ENCODE results near the gene CCL21. TPM values are rescaled to one million over a fixed set of nuclear protein-coding genes. Genes with fewer than 3 reads are reported as not detected.

The CCL21 gene
- total RNA-seq, 1 experiment from 2014 or later, result not detected

GRCh38 chr9:34715639-34716215 lies 5.8 kb upstream of the CCL21 start:
- DNase-seq (ENCODE audit: low read depth, low spot score), result no peak
- in situ Hi-C loops (cut with HindIII; ENCODE audit: low pct_unique_long_range_greater_than_20kb, low sequenced_read_pairs), result no loop called here

DNA sequence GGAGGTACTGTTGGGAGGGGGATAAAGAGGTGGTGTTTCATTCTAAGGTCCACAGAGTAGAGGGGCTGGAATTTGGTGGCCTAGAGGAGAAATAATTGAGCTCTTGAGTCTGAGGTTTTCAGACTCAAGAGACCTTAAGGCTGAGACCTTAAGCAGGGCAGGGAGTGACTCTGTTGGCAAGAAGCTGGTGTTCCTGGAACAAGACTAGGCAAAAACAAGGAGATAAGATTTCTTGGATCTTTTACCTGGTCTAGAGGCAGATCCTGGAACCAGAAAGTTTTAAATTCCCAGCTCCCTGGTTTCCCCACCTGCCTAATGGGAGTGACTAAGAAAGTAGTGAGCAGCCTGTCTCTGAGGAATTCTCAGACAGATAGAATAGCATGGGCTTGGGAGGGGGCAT lies 4.1 kb upstream of the CCL21 start:
- in situ Hi-C loops (cut with HindIII; ENCODE audit: low pct_unique_long_range_greater_than_20kb, low sequenced_read_pairs), result no loop called here
- no peak for DNase-seq (ENCODE audit: low read depth, low spot score)

GRCh38 chr9:34712140-34712539 lies 2.2 kb upstream of the CCL21 start:
- in situ Hi-C loops (cut with HindIII; ENCODE audit: low pct_unique_long_range_greater_than_20kb, low sequenced_read_pairs), result no loop called here
- DNase-seq (ENCODE audit: low read depth, low spot score), result no peak

DNA sequence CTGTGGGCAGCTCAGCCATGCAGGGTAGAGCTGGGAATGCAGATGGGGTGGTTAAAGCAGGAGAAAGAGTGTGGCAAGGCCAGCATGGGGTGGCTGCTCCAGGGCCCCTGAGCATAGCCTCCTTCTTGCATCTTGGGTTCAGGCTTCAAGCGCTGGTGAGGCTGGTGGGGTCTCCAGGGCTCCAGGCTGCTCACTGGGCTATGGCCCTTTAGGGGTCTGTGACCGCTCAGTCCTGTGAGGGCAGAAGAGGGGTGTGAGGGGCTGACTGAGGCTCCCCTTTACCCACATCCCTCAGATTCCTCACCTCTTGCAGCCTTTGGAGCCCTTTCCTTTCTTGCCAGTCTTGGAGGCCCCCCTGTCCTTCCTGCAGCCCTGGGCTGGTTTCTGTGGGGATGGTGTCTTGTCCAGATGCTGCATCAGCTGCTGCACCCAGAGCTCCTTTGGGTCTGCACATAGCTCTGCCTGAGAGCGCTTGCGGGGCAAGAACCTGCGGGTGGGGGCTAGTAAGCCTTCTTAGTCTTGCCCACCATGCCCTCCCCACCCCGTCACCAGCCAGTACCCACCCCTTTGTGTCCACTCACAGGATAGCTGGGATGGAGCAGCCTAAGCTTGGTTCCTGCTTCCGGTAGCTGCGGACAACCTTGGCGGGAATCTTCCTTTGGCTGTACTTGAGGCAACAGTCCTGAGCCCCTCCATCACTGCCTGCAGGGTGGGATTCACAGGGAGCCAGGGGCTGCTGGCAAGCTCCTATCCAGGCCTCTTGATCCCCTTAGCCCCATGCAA lies 549 bp downstream of the CCL21 start:
- in situ Hi-C loops (cut with HindIII; ENCODE audit: low pct_unique_long_range_greater_than_20kb, low sequenced_read_pairs), result no loop called here
- DNase-seq (ENCODE audit: low read depth, low spot score), result no peak

DNA sequence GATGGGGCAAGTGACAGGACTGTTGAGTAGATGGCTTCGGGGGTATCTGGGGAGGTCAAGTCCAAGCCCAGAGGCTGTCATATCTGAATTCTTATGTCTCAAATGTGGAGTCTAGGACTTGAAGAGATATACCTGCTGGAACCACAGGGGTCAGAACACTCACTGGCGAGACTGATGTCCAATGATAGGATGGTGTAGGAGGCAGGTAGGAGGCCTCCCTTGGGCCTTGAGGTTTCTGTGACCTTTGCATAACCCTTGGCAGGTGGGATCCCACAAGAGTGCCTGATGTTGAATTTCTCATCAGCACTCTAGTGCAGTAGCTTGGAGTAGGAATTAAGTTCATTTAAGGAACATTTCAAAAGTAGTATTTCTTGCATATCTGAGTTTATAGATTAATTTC lies 2.8 kb downstream of the CCL21 start:
- DNase-seq (ENCODE audit: low read depth, low spot score), result no peak
- in situ Hi-C loops (cut with HindIII; ENCODE audit: low pct_unique_long_range_greater_than_20kb, low sequenced_read_pairs), result no loop called here

DNA sequence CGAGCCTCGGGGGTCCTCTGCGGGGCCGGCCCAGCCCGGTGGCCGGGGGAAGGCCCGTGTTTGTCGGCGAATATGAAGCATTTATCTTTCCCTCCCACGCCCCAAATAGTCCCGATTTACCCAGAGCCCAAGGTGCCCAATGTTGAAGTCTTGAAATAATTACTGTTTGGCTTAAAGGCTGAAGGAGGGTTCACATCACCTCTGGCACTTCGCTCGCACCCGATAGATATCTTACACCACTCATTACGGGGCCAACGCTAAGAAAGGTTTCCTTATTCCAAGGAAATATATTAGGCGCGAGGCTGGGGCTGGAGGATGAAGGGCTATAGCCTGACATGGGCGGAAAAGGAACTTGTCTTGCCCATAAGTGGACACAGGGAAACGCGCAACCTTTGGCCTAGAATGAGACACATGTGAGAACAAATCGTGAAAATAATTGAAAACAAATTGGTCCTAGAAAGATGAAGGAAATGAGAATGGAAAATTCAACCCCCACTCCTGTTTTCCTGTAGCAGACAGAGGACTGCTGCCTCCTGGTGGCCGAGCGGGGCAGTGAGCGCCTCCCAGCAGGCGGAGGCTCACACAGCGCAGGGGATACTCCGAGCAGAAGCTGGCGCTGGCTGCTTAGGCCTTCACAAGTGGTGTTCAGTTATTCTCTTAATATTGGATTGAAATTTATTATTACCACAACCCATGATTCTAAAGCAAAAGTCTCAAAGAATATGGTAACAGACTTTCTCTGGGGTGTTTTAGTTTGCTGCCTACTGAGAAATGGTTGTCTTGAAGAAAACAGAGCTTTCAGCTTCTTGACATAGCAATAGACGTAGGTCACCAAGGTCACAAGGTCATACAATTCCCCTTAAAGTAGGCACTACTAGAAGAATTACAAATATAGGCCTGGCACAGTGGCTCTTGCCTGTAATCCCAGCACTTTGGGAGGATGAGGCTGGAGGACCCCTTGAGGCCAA lies 7.9 kb downstream of the CCL21 start:
- in situ Hi-C loops (cut with HindIII; ENCODE audit: low pct_unique_long_range_greater_than_20kb, low sequenced_read_pairs), result no loop called here

DNA sequence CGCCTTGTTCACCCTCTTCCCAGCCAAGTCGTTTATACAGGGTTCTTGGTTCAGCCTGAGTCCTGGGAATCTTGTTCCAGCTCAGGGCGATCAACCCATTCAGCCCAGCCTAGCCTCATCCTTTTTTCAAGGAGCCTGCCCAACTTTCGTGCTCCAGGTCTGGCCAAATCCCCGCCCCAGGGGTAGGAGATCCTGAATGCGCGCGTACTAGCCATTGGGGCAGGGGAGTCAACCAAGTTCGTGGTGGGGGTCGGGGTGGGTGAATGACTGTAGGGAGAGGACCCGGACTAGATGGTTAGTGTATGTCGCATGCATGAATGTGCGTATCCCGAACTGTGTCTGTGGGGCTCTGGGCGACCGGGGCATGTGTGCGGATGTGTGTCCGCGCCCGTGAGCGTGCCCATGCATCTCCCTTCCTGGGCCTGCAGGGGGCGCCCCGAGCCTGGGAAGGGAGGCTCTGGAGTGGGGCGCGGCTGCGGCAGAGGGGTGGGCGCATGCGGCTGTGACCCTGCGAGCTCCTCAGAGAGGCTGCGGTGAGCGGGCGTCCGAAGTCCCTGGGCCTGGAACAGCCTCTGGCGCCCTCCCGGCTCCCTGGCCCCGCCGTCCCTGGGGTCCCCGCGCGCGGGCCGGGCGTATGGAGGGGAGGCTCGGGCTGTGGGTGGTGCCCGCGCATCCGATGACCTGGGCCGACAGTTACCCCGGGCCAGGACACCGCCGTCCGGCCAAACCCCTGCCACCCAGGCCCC lies 8.7 kb downstream of the CCL21 start:
- peak; percentile 63 for DNase-seq (ENCODE audit: low read depth, low spot score)
- in situ Hi-C loops (cut with HindIII; ENCODE audit: low pct_unique_long_range_greater_than_20kb, low sequenced_read_pairs), result no loop called here

More for the DNA sequence above, 7.9 kb downstream of the CCL21 start:
- peak; percentile 71 for DNase-seq (ENCODE audit: low read depth, low spot score)

GRCh38 chr9:34694811-34695210 lies 15.1 kb downstream of the CCL21 start:
- no peak for DNase-seq (ENCODE audit: low read depth, low spot score)
- in situ Hi-C loops (cut with HindIII; ENCODE audit: low pct_unique_long_range_greater_than_20kb, low sequenced_read_pairs), result no loop called here

DNA sequence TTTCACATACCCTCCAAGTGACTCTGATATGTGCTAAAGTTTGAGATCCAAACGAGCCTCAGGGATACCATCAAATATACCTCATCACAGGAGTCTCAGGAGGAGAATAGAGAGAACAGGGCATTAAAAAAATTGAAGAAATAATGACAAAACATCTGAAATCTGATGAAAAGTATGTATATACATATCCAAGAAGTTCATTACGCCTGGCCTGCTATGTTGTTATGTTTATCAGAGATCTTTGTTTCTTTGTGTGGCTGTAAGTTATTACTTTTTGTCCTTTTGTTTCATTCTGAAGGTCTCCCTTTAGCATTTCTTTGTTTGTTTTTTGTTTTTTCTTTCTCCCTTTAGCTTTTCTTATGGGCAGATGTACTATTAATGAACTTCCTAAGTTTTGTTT lies 16.4 kb downstream of the CCL21 start:
- DNase-seq (ENCODE audit: low read depth, low spot score), result no peak
- in situ Hi-C loops (cut with HindIII; ENCODE audit: low pct_unique_long_range_greater_than_20kb, low sequenced_read_pairs), result no loop called here

DNA sequence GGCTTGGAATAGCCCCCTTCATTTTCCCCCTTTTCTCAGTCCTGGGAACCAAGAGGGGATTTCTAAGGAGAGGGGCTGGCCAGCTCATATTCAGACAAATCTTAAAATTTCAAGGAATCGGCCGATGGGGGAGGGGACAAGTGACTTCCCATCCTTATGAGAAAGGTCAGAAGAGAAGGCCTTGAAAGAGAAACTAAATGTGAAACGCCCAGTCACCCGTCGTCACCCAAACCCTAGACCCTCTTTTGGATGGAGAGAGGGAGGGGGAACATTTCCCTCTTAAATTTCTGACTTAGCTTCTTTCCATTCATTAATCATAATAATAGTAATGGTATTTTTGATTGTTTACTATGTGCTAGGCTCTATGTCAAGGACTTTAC lies 18.0 kb downstream of the CCL21 start:
- in situ Hi-C loops (cut with HindIII; ENCODE audit: low pct_unique_long_range_greater_than_20kb, low sequenced_read_pairs), result no loop called here
- DNase-seq (ENCODE audit: low read depth, low spot score), result no peak

- in situ Hi-C loops (cut with HindIII; ENCODE audit: low pct_unique_long_range_greater_than_20kb, low sequenced_read_pairs), result no loop called here
- no peak for DNase-seq (ENCODE audit: low read depth, low spot score)
These were observed 18.7 kb downstream of the CCL21 start, which contains the start of gene CCL19 for GRCh38 chr9:34690983-34691935. CCL19 (minus strand) TSS chr9:34691276; CDS start chr9:34691139, 137 bp downstream.

- in situ Hi-C loops (cut with HindIII; ENCODE audit: low pct_unique_long_range_greater_than_20kb, low sequenced_read_pairs), result no loop called here
- no peak for DNase-seq (ENCODE audit: low read depth, low spot score)
These were observed 20.4 kb downstream of the CCL21 start for GRCh38 chr9:34689512-34689911.

GRCh38 chr9:34689116-34689470 lies 20.8 kb downstream of the CCL21 start:
- DNase-seq (ENCODE audit: low read depth, low spot score), result no peak
- in situ Hi-C loops (cut with HindIII; ENCODE audit: low pct_unique_long_range_greater_than_20kb, low sequenced_read_pairs), result no loop called here

DNA sequence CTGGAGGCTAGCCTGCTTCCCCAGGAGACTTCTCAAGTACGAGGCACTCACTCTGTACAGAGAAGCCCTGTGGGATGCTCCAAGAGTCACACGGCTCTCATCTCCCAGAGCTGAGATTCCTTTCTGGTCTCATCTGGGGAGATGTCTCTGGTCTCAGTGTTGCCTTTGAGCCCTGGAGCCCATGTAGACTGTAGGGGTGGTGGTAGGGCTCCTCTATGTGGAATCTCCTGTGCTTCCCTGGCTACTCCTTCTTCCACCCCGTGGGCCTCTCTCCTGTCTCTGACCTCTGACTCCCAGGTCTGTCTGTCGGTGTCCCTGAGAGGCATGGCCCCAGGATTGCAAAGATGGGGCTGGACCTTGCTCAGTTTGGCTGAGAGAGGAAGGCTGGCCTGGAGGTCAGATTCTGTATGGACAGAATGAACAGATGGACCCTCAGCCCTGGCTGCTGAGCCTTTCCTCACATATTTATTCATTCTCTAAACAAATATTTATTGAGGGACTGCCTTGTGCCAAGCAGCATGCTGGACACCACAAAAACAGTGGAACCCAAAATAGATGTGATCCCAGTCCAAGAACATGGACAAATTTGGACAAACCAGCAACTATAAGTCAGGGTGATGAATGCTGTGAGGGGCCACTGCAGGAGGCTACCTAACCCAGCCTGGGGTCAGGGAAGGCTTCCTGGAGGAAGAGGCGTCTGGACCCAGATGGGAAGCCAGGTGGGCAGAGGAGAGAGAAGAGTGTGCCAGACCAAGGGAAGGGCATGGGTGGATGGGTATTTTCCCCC lies 21.4 kb downstream of the CCL21 start:
- no peak for DNase-seq (ENCODE audit: low read depth, low spot score)
- in situ Hi-C loops (cut with HindIII; ENCODE audit: low pct_unique_long_range_greater_than_20kb, low sequenced_read_pairs), result no loop called here

GRCh38 chr9:34687276-34688030 lies 22.5 kb downstream of the CCL21 start:
- DNase-seq (ENCODE audit: low read depth, low spot score), result no peak
- in situ Hi-C loops (cut with HindIII; ENCODE audit: low pct_unique_long_range_greater_than_20kb, low sequenced_read_pairs), result no loop called here
